Upper lobe of left lung (tissue), 6 donors: ENCODE data around the gene SLC35G2. TPM values are rescaled to one million over a fixed set of nuclear protein-coding genes. Genes with fewer than 3 reads are reported as not detected.
A peak's percentile ranks its signal among the peaks of the same experiment; 100 is the strongest.

ENCODE experiments used
- ATAC-seq, 2 donors: fragments of 200-7000 bp; cut with Tn5 transposase; one replicate each; pipeline ENCODE4 v1.9.1; 2022; ENCODE audit warnings: mild to moderate bottlenecking in 2 of 2, moderate library complexity in 2 of 2; ENCODE audit not compliant: low FRiP score in 2 of 2
- DNase-seq, 2 donors: peaks; one replicate each; pipeline ENCODE4 v3.0.0-alpha.2; 2019 to 2020
- H3K27ac ChIP-seq, 4 donors: fragments of 200-600 bp; sonication (generic); one replicate each; pipeline ENCODE4 v1.5.1; 2016 to 2019
- H3K27me3 ChIP-seq, 4 donors: fragments of 200-600 bp; sonication (generic); one replicate each; pipeline ENCODE4 v1.5.1; 2017 to 2019
- H3K36me3 ChIP-seq, 4 donors: fragments of 200-600 bp; sonication (generic); one replicate each; pipeline ENCODE4 v1.5.1; 2016 to 2019
- H3K4me1 ChIP-seq, 4 donors: fragments of 200-600 bp; sonication (generic); one replicate each; pipeline ENCODE4 v1.5.1; 2018 to 2019
- H3K4me3 ChIP-seq, 4 donors: fragments of 200-600 bp; sonication (generic); one replicate each; pipeline ENCODE4 v1.5.1; 2017 to 2019; ENCODE audit warnings: mild to moderate bottlenecking in 2 of 4, moderate library complexity in 1 of 4
- H3K9me3 ChIP-seq, 4 donors: fragments of 200-600 bp; sonication (generic); one replicate each; pipeline ENCODE4 v1.5.1; 2018 to 2019
- EP300 ChIP-seq, 4 donors: sonication (generic); formaldehyde crosslinking; IDR thresholded peaks; one replicate each; pipeline ENCODE4 v1.5.1; 2017; ENCODE audit warnings: antibody characterized with exemption in 4 of 4, control low read depth in 2 of 4
- POLR2A ChIP-seq, 4 donors: fragments of 450-650 bp; IDR thresholded peaks; one replicate each; pipeline ENCODE4 v1.5.1; 2016 to 2017; ENCODE audit warnings: antibody characterized with exemption in 4 of 4, mild to moderate bottlenecking in 2 of 4
- POLR2AphosphoS5 ChIP-seq, 2 donors: sonication (generic); formaldehyde crosslinking; IDR thresholded peaks; one replicate each; pipeline ENCODE4 v1.5.1; 2017; ENCODE audit warnings: antibody characterized with exemption in 2 of 2
- WGBS, 2 donors: methylation state at CpG; one replicate each; pipeline ENCODE4 v1.1.5; 2017 to 2018; 5-methylcytosine and 5-hydroxymethylcytosine counted together
- total RNA-seq, 6 donors: library from RNA; depleted of rRNA in 4 of 6; stranded (reverse); fragments of >200 nt in 4 of 6; gene quantifications; one replicate each; pipeline versions ENCODE4 v1.1.0 to v1.2.1, GENCODE V29; 2016 to 2021
- TF ChIP-seq, protein P1 (sequence below), 6 experiments: fragments of 450-650 bp in 4 of 6; fragments of 200-600 bp in 2 of 6; sonication (generic) in 2 of 6; IDR thresholded peaks; one replicate each; pipeline ENCODE4 v1.5.1; 2016 to 2019; ENCODE audit warnings: antibody characterized with exemption in 6 of 6
- donor health status: DM: no; HTN: no; CAD: no; lungs with moderate emphysema.
- donor health status: DM: no; HTN: yes; CAD: no; lungs with severe emphysema.

SLC35G2 gene
- total RNA-seq, 6 donors from 2014 or later, result 3.3 to 10.5 (median 6.5) TPM

GRCh38 chr3:136783708-136784191, 35.2 kb upstream of the SLC35G2 start:
- whole genome bisulfite sequencing, 2 donors, result 55 to 75% methylated on average over 4 to 5 of the region's 5 CpGs
- TF ChIP-seq POLR2AphosphoS5 (IDR thresholded peaks at IDR 0.05), result no peak
- TF ChIP-seq POLR2A (IDR thresholded peaks at IDR 0.05), result no peak
- TF ChIP-seq, protein P1, sequence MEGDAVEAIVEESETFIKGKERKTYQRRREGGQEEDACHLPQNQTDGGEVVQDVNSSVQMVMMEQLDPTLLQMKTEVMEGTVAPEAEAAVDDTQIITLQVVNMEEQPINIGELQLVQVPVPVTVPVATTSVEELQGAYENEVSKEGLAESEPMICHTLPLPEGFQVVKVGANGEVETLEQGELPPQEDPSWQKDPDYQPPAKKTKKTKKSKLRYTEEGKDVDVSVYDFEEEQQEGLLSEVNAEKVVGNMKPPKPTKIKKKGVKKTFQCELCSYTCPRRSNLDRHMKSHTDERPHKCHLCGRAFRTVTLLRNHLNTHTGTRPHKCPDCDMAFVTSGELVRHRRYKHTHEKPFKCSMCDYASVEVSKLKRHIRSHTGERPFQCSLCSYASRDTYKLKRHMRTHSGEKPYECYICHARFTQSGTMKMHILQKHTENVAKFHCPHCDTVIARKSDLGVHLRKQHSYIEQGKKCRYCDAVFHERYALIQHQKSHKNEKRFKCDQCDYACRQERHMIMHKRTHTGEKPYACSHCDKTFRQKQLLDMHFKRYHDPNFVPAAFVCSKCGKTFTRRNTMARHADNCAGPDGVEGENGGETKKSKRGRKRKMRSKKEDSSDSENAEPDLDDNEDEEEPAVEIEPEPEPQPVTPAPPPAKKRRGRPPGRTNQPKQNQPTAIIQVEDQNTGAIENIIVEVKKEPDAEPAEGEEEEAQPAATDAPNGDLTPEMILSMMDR (IDR thresholded peaks at IDR 0.05), result no peak
- no peak for TF ChIP-seq EP300 (IDR thresholded peaks at IDR 0.05)
- H3K36me3 ChIP-seq, result no peaks in the 10 kb centered on the region
- DNase-seq (no peak), ATAC-seq (no peak)
- no peak overlapping the region for H3K4me3 ChIP-seq
- H3K4me1 ChIP-seq, result peaks cover 10 to 13% (median 12%) of the 10 kb centered on the region in 4 donors
- H3K27me3 ChIP-seq, result no peaks in the 10 kb centered on the region
- H3K9me3 ChIP-seq, result no peaks in the 10 kb centered on the region
- H3K27ac ChIP-seq, result no peak overlapping the region

DNA sequence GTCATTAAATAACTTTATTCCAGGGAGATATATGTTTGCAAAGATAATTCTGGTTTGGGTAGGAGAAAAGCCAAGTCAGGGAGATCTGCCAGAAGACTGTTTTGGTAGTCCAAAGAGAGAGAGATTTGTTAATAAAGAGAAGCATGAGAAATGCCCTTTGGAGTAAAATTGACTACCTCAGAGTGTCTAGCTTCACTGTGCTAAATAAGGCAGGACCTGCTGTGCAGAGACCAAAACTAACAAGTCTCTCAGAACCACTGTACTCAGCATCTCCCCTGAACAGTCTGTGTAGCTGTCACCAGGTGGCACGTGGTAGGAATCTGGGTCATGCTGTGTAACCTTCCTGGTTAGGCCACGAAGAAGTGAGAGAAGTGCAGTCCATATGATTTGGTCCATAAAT, 31.6 kb upstream of the SLC35G2 start:
- DNase-seq (peak in 1 of 2 donors; percentile 41), ATAC-seq (peak in 1 of 2 donors; percentile 43)
- H3K27ac ChIP-seq, result peak overlapping the region; percentile 31 to 75 (median 38)
- peaks cover 10 to 13% (median 12%) of the 10 kb centered on the region in 4 donors for H3K4me1 ChIP-seq
- no peaks in the 10 kb centered on the region for H3K36me3 ChIP-seq
- TF ChIP-seq EP300 (IDR thresholded peaks at IDR 0.05) (peak in 1 of 4 donors; percentile 7), POLR2AphosphoS5 (IDR thresholded peaks at IDR 0.05) (no peak)
- H3K9me3 ChIP-seq, result no peaks in the 10 kb centered on the region
- 33 to 41% methylated on average over 2 of the region's 2 CpGs for WGBS, 2 donors
- H3K4me3 ChIP-seq, result no peak overlapping the region
- H3K27me3 ChIP-seq, result no peaks in the 10 kb centered on the region

GRCh38 chr3:136788154-136788553, 30.8 kb upstream of the SLC35G2 start:
- peak overlapping the region in 1 of 4 donors; percentile 75 for H3K27ac ChIP-seq
- no peak overlapping the region for H3K4me3 ChIP-seq
- DNase-seq (no peak), ATAC-seq (no peak)
- H3K9me3 ChIP-seq, result no peaks in the 10 kb centered on the region
- no peaks in the 10 kb centered on the region for H3K27me3 ChIP-seq
- 71 to 95% methylated on average over 1 of the region's 1 CpG for WGBS, 2 donors
- peaks cover 10 to 13% (median 12%) of the 10 kb centered on the region in 4 donors for H3K4me1 ChIP-seq
- no peaks in the 10 kb centered on the region for H3K36me3 ChIP-seq
- TF ChIP-seq, protein P1 (IDR thresholded peaks at IDR 0.05), result no peak
- TF ChIP-seq POLR2A (IDR thresholded peaks at IDR 0.05), result no peak
- TF ChIP-seq POLR2AphosphoS5 (IDR thresholded peaks at IDR 0.05), result no peak
- TF ChIP-seq EP300 (IDR thresholded peaks at IDR 0.05), result no peak

DNA sequence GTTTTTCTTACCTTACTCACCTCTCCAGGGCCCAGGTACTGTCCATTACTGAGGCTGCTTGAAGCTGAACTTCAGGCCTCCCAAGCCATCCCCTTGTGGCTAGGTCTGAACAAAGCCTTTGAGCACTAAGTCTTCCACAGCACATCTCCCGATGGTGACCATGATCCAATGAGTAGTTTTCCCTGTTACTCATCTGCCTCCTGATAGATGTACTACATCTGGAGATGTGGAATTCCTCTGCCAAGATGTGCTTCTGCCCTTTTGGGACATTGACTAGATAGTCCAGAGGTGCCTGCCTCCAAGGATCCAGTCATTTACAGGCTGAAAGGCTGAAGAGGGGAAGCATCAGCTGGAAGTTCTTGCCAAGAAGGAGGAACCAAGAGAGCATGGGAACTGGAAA, 28.9 kb upstream of the SLC35G2 start:
- 100% methylated on average over 1 of the region's 1 CpG for WGBS, 2 donors
- H3K4me1 ChIP-seq, result peaks cover 10 to 13% (median 12%) of the 10 kb centered on the region in 4 donors
- H3K4me3 ChIP-seq, result no peak overlapping the region
- no peak for ATAC-seq
- TF ChIP-seq EP300 (IDR thresholded peaks at IDR 0.05) (no peak), POLR2AphosphoS5 (IDR thresholded peaks at IDR 0.05) (no peak), POLR2A (IDR thresholded peaks at IDR 0.05) (no peak)
- TF ChIP-seq, protein P1 (IDR thresholded peaks at IDR 0.05), result no peak
- no peak overlapping the region for H3K27ac ChIP-seq
- no peaks in the 10 kb centered on the region for H3K36me3 ChIP-seq
- DNase-seq, result no peak
- no peaks in the 10 kb centered on the region for H3K9me3 ChIP-seq
- H3K27me3 ChIP-seq, result no peaks in the 10 kb centered on the region

- Histone ChIP-seq H3K27me3 (no peaks in the 10 kb centered on the region), H3K9me3 (no peaks in the 10 kb centered on the region), H3K27ac (no peak overlapping the region), H3K4me3 (no peak overlapping the region), H3K36me3 (no peaks in the 10 kb centered on the region), H3K4me1 (peaks cover 10 to 13% (median 12%) of the 10 kb centered on the region in 4 donors)
- no peak for ATAC-seq
- DNase-seq, result no peak
- 90 to 91% methylated on average over 3 of the region's 3 CpGs for WGBS, 2 donors
- TF ChIP-seq, protein P1 (IDR thresholded peaks at IDR 0.05), result no peak
- TF ChIP-seq POLR2A (IDR thresholded peaks at IDR 0.05) (no peak), EP300 (IDR thresholded peaks at IDR 0.05) (no peak), POLR2AphosphoS5 (IDR thresholded peaks at IDR 0.05) (no peak)
These were observed 28.1 kb upstream of the SLC35G2 start for GRCh38 chr3:136790786-136791185.
